Nephron progenitor cell (in vitro differentiated cells): ENCODE measurements around the gene AK1.
"Not testable (repeated sequence)": the region's sequence is repeated elsewhere in the genome, so short reads cannot be mapped to it uniquely, and the experiment has no call there.

Source experiments
- DNase-seq: peaks from one replicate; pipeline ENCODE4 v3.0.0; 2021
- H3K27ac Mint-ChIP-seq: 2 replicates; pipeline ENCODE4 v1.8.0; 2021; ENCODE audit warnings: mild to moderate bottlenecking, moderate library complexity, mixed read lengths
- H3K27me3 Mint-ChIP-seq: 2 replicates; pipeline ENCODE4 v1.8.0; 2021; ENCODE audit warnings: mild to moderate bottlenecking, low read depth, mixed read lengths; ENCODE audit not compliant: poor library complexity
- H3K36me3 Mint-ChIP-seq: 2 replicates; pipeline ENCODE4 v1.8.0; 2021; ENCODE audit warnings: low read depth, mixed read lengths
- H3K4me1 Mint-ChIP-seq: 2 replicates; pipeline ENCODE4 v1.8.0; 2021; ENCODE audit warnings: mixed read lengths
- H3K4me3 Mint-ChIP-seq: 2 replicates; pipeline ENCODE4 v1.8.0; 2021; ENCODE audit warnings: mild to moderate bottlenecking, moderate library complexity, mixed read lengths
- H3K9me3 Mint-ChIP-seq: 2 replicates; pipeline ENCODE4 v1.8.0; 2021; ENCODE audit warnings: mild to moderate bottlenecking, moderate library complexity, mixed read lengths
- CTCF ChIP-seq: fragments of 200-600 bp; sonication (generic); IDR thresholded peaks from 2 replicates; pipeline ENCODE4 v1.5.0; 2021; ENCODE audit warnings: antibody characterized with exemption

AK1 gene

DNA sequence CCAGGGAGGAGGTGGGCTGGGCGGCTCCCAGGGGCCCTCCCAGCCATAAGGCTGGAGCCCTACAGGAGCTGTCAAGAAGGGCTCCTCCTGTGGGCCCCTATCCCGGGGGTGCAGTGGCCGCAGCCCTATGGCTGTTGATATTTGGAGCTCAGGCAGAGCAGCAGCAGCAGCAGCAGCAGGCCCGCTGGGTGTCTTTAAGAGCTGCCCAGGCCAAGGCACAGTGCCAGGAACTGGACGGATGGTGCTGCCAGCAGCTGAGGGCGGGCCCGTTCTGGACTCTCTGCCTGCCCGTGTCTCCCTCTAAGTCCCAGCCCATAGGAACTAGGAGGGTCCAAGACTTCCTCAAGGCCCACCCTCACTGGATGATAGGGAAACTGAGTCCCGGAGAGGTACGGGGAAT is 3.6 kb downstream of the AK1 start:
- H3K27ac Mint-ChIP-seq = no peak overlapping the region
- no peak overlapping the region for H3K4me3 Mint-ChIP-seq
- H3K4me1 Mint-ChIP-seq = peaks cover 60% of the 10 kb centered on the region
- peaks cover 5% of the 10 kb centered on the region for H3K36me3 Mint-ChIP-seq
- no peak for TF ChIP-seq CTCF
- DNase-seq = no peak
- H3K27me3 Mint-ChIP-seq = no peaks in the 10 kb centered on the region
- no peaks in the 10 kb centered on the region for H3K9me3 Mint-ChIP-seq

GRCh38 chr9:127873223-127873691 is 4.2 kb downstream of the AK1 start:
- Mint-ChIP-seq H3K27me3 (no peaks in the 10 kb centered on the region), H3K4me1 (peaks cover 60% of the 10 kb centered on the region), H3K4me3 (no peak overlapping the region), H3K27ac (no peak overlapping the region), H3K9me3 (no peaks in the 10 kb centered on the region), H3K36me3 (peaks cover 5% of the 10 kb centered on the region)
- peak; percentile 44 for DNase-seq
- no peak for TF ChIP-seq CTCF

DNA sequence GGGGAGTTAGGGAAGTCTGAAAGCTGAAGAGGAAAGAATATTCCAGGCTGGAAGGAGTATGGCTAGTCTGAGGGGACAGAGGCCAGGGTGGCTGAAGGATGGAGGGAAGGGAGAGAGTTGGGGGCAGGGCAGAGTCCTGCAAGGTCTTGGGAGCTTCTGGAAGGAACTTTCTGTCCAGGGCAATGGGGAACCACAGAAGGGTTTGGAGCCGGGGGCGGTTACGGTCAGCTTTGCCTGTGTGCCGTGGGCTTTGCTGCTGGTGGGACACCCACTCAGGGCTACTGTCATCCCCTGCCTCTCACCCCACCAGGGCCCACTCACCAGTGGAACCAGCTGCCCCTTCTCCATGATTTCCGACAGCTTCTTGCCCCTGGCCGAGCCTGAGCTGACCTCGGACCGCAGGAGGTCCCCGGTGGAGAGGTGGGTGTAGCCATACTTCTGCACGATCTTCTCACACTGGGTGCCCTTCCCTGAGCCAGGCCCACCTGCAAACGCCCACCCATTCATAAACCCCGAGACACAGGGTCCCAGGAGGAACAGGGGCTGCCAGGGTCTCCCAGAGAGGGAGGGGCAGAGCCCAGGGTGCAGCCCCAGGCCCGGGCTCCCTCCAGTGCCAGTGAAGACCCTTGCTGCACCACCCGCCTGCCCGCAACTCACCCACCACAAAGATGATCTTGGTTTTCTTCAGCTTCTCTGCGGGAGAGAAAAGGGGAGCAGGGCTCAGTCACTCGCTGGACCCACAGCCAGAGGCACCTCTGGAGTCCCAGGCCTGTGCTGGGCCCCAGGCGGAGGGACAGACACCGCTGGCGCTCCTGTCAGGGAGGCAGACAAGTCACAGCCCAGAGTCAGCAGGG is 4.9 kb downstream of the AK1 start:
- Mint-ChIP-seq H3K9me3 (no peaks in the 10 kb centered on the region), H3K4me1 (peaks cover 59% of the 10 kb centered on the region), H3K27ac (no peak overlapping the region), H3K27me3 (no peaks in the 10 kb centered on the region), H3K4me3 (no peak overlapping the region), H3K36me3 (peaks cover 5% of the 10 kb centered on the region)
- TF ChIP-seq CTCF = no peak
- DNase-seq = no peak

DNA sequence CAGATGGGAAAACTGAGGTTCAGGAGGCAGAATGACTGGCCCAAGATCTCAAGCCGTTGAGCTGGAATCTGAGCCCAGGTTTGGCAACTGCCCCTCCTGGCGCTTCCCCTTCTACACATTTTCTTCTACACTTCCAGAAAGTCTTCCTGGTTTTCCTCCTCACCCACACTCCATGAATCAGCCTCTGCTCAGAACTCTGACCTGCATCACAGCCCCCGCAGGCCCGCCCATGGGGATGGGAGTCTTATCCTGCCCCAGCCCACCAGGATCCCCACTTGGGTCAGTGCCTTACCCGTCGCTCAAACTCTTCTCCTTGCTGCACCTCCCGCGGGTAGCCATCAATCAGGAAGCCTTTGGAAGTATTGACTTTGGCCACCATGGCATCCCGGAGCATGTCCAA is 5.9 kb downstream of the AK1 start:
- TF ChIP-seq CTCF = no peak
- Mint-ChIP-seq H3K4me3 (no peak overlapping the region), H3K36me3 (peaks cover 5% of the 10 kb centered on the region), H3K27ac (no peak overlapping the region), H3K9me3 (no peaks in the 10 kb centered on the region), H3K4me1 (peaks cover 57% of the 10 kb centered on the region), H3K27me3 (no peaks in the 10 kb centered on the region)
- no peak for DNase-seq

- Mint-ChIP-seq H3K27ac (no peak overlapping the region), H3K36me3 (peaks cover 5% of the 10 kb centered on the region), H3K4me1 (peaks cover 61% of the 10 kb centered on the region), H3K9me3 (no peaks in the 10 kb centered on the region), H3K4me3 (no peak overlapping the region), H3K27me3 (no peaks in the 10 kb centered on the region)
- no peak for TF ChIP-seq CTCF
- no peak for DNase-seq
Observed at GRCh38 chr9:127870887-127871286, 6.6 kb downstream of the AK1 start.

DNA sequence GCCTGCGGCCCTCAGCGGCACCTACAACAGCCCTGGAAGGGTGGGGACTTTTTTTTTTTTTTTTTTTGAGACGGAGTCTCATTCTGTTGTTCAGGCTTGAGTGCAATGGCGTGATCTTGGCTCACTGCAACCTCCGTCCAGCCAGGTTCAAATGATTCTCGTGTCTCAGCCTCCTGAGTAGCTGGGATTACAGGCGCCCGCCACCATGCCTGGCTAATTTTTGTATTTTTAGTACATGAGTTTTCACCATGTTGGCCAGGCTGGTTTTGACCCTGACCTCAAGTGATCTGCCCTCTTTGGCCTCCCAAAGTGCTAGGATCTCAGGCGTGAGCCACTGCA is 7.4 kb downstream of the AK1 start:
- not testable (repeated sequence) for H3K27ac Mint-ChIP-seq, DNase-seq, H3K9me3 Mint-ChIP-seq, H3K4me3 Mint-ChIP-seq, H3K27me3 Mint-ChIP-seq, H3K36me3 Mint-ChIP-seq
- TF ChIP-seq CTCF = peak; percentile 19
- peaks cover 61% of the 10 kb centered on the region for H3K4me1 Mint-ChIP-seq
